Activated CD4-positive, CD25-positive, alpha-beta regulatory T cell treated with anti-CD3 and anti-CD28 coated beads, Interleukin-2, amount 50 U/mL, for 24 hours (primary cell): ENCODE data around the gene NELL1.

Experiments used
- ATAC-seq, 2 donors: fragments of 150-1000 bp; cut with Tn5 transposase; one replicate each; pipeline ENCODE4 v1.10.0; 2021; ENCODE audit warnings: mild to moderate bottlenecking in 1 of 2, moderate library complexity in 1 of 2

Gene NELL1

DNA sequence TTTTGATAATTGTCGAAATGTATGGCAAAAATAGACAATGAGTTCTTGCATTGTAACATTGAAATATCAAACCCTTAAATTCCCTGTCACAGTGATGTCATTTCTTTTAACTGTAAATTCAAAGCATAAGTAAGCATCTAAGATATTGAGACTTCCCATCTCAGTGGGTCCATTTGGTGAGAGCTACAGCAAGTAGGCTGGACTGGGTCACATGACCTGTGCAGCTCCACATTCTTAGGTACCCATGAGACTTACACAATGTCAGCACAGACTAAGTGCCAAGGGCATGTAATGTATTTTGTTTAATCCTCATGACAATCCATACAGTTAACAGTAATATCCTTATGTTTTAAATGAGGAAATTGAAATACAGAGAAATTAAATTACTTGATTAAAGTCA lies 210.7 kb downstream of the NELL1 start:
- ATAC-seq: no peak

DNA sequence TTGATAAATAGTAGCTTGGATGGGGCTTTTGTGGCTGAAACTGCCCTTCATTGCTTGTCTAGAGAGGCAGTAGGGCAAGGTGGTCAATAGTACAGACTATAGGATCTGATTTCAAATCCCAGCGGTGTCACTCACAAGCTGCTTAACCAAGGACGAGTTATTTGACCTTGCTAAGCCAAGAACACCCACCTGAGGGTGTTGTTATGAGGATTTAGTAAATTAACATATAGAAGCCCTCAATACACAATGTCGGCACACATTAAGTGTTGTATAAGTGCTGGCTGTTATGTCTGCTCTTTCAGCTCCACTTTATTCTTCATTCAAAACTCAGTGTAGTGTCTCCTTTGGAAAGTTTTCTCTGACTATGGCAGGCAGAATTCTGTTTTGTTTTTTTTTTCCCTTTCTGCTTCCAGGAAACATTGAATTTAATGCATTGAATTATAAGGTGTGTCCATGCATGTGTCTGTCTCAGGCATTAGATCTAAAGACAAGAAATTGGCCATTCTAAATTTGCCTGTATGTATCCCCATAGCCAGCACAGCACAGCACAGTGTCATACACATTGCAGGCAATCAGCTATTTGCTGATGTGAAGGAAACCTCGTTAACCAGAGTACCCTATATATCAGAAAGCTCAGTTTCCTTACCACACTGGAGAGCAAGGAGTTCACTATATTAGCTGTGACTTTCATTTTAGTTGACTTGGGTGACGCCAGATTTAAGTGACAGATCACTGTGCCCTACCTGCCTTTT lies 212.1 kb downstream of the NELL1 start:
- no peak for ATAC-seq

GRCh38 chr11:20887137-20887536 lies 217.8 kb downstream of the NELL1 start:
- ATAC-seq: no peak

DNA sequence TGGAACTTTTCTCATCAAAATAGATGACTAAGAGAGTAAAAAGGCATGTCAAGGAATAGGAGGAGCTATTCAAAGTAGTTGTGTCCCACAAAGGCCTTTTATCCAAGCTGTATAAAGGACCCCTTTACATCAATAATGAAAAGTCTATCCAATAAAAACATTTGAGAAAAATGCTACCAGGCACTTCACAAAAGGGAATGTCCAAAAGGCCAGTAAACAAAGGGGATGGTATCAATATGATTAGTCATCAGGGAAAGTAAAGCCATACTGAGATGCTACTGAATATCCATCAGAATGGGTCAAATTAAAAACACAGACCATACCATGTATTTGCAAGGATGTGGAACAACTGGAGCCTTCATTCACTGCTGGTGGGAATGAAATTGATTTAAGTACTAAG lies 224.9 kb downstream of the NELL1 start:
- no peak for ATAC-seq

DNA sequence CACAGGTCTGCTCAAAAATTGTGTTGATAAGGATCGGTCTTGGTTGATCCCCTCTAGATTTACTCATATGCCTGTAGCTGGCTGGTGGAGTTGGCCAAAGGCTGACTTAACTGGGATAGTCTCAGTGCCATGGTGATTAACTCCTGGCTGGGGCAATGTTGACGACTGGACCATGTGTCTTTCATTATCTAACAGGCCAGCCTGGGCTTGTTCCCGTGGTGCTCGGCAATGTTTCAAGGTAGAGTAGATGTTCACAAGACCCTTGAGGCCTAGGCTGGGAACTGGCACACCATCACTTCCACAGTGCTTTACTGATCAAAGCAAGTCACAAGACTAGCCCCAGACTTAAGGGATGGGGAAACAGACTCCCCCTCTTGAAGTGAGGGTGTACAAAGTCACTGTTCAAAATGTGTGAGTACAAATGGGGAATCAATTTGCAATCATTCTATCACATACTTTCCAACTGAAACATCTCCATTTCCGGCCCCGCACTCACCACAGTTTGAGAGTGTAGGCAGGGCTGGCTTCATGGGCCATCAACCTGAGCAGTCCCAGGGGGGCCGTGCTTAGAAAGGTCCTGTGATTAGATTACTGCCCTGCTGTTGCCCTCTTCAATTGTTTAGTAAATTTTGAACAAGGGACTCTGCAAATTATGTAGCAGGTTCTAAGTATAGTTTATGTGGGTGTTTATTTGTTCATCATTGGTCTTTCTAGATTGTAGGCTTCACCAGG lies 240.8 kb downstream of the NELL1 start:
- ATAC-seq: no peak

DNA sequence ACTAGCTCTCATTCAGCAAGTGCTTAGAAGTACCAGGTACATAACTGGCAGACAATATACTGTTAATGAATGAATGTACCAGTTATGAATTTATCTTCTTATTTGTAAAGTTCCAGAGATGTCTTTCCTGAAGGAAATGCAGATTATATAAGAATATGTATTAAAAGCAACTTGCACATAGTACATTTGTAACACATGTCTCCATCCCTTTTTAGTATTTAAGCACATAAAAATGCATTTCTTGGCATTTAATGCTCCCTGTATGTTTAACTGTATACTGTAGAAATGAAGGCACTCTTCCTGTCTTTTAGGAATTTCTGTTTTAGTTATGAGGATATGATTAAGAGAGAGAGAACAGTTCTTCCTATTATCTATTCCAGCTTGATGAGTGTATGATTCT lies 241.3 kb downstream of the NELL1 start:
- no peak for ATAC-seq

DNA sequence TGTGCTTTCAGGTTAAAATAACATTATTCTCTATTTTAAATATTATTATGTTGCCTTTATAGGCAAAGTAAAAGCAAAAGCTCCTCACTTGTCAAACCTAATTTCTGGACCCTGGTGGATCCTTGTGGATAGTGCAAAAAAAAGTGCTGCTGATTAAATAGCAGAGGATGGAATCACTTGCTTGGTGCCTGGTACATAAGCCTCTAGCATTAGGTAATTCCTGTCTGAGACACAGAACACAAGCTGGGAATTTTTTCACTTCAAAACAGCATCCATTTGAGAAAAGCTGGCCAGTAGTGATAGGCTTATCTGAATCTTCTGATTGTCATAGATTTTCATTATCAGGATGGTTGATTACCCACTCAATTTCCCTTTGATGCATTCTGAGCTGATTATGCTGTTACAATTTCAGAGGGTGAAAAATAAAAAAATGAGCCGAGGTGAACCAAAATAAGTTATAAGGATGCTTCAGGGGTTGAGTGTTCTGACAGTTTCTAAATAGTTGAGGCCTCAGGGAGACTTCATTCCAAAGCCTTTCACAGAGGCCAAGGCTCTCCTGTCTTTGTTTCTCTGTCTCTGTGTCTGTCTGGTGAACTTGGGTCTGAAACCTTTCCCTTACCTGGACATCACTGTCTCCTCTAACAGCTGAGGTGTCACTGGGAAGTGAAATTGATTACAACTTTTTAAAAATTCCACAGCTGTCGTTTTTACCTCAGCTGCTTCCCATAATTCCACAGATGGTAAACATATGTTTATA lies 242.9 kb downstream of the NELL1 start:
- ATAC-seq: no peak

DNA sequence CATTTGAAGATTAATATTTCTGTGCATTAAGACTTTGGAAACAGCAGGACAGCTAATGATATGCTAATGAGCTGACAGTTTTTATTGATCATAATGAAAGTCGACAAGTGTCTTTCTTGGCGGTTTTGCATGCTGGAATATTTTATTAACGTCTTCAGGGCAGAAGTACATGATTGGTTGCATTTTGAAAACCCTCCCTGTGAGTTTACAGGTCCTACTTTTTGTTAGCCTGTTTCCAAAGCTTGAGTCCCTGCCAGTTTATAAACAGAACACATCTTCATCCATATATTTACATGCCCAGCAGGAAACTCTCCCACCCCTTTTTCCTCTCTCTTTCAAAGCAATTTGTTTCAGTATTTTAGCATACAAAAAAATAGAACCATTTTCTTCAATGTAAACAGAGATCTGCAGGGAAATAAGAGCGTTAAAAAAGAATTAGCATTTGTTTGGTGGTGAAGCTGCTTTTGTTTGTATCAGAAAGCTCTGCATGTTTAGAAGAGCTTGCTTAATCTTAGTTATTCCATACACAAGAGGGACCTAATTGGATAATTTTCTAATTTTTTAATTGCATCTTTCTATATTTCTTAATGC lies 243.6 kb downstream of the NELL1 start:
- no peak for ATAC-seq

GRCh38 chr11:20917306-20917705 lies 247.9 kb downstream of the NELL1 start:
- no peak for ATAC-seq

DNA sequence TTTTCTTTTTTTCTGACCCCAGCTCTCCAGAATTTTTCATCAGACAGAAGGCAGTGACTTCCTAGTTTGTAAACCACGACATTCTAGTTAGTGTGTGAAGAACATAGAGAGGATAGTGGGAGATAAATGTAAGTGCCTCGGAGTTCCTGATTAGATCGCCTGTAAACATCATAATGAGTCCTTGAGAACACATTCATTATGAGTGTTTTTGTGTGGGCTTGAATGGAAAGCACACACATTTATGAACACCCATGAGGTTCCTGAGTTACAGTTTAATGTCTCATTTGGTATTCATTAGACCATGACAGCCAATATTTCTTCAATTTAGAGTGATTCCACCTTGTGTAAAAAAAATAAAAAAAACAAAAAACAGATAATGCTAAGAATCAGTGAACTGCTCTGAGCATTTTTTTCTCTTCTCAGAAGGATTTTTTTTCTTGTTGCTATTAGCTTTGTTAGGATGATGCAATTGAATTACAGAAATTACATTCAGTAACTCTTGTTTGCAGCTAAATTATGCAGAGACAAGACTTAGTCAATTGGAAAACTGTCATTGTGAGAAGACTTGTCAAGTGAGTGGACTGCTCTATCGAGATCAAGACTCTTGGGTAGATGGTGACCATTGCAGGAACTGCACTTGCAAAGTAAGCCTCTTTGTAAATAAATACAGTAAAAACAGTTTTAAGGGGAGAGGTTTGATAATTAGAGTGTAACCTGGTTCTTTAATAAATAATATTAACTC lies 257.6 kb downstream of the NELL1 start:
- ATAC-seq: no peak

- no peak for ATAC-seq
Observed at GRCh38 chr11:20931029-20931428, 261.6 kb downstream of the NELL1 start.

DNA sequence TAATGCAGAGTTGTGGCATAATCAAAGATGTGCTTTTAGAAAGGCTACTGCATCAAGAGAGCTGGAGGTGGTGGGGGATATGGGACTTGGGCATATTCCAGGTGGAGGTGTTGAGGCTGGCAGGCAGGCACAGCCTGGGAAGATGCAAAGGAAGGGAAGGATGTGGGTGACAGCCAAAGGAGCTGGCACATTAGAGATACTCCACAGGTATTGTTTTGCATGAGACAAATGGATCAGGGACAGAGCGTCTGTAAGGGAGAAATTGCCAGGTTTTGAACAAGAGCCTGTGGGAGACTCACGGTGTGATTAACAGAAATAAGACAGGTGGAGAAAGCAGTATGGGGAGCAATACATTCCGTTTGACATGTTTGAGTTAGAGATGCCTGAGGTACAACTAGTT lies 263.7 kb downstream of the NELL1 start:
- no peak for ATAC-seq

GRCh38 chr11:20933958-20934357 lies 264.6 kb downstream of the NELL1 start:
- ATAC-seq: no peak

DNA sequence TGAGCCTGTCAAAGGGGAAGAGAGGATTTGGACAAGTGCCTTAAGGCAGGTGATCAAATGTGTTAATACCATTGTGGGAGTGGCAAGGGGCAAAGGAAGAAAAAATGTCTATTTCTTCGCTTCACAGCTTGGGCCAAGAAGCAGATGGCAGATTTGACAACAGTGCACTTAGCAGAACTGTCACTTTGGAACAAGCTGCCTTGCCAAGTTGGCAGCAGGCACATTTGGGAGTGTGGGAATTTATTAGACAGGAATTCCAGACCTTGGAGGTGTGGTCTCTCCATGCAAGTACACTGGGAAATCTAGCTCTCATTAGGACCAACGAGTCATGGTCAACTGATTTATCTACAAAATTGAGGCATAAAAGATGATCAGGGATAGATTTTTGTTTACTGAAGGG lies 265.1 kb downstream of the NELL1 start:
- ATAC-seq: no peak

GRCh38 chr11:20937826-20938225 lies 268.4 kb downstream of the NELL1 start:
- no peak for ATAC-seq

GRCh38 chr11:20949585-20949984 lies 280.2 kb downstream of the NELL1 start:
- no peak for ATAC-seq

DNA sequence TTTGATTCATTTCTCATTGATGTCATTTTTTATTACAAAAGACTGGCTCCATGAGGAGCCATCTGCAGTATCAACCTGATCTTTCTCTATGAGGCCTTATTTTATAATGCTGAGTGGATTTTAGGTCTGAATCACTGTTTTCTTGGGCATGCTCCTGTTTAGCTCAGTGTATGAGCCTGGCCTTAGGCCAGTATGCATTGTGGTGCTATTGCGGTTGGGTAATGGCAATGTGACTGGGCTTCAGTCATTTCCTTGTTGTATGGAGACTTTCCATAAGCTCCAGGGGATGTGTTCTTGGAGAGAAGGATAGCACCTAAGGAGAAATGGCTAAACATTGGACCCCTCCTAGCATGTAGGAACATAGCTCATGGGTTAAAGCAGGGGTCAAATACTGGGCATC lies 293.2 kb downstream of the NELL1 start:
- no peak for ATAC-seq

DNA sequence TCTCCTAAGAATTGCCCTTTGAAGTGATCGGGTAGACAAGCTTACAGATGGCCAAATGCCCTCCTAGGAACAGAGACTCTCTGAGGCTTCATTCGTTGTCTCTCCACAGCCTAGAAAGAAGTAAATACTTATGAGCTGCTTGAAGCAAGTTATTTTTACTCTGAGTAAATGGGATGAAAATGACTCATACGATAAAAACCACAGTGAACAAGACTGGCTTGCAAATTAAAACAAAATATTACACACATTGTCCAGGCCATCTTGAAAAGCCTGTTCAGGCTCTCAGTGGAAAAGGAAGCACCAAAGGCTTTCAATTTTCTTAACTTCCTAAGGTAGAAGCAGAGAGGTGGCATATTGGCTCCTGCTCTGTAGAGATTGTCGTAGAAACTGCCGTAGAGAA lies 294.2 kb downstream of the NELL1 start:
- ATAC-seq: no peak

GRCh38 chr11:20964985-20965384 lies 295.6 kb downstream of the NELL1 start:
- no peak for ATAC-seq

- ATAC-seq: no peak
Observed at GRCh38 chr11:20966489-20966888, 297.1 kb downstream of the NELL1 start.

- no peak for ATAC-seq
Observed at GRCh38 chr11:20973940-20974559, 304.7 kb downstream of the NELL1 start.

DNA sequence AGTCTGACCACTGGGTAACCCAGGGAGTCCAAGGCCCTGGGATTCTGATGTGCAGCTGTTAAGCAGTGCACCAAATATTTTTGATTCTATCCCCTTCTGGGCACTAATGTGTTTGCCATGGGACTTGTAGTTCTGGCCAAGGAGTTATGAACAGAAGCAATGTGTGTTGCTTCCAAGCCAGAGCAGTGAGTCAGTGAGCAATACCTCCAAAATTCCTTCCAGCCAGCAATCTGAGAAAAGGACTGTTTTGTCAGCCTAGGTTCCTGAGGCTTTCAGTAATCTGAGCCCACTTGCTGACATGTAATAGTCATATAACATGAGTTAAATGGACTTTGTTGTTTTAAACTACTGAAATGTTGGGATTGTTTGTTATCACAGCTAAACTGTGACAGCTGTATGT lies 311.4 kb downstream of the NELL1 start:
- ATAC-seq: no peak
